ENCODE measurements around the gene FBXW7.

FBXW7 gene

GRCh38 chr4:152422817-152423320 lies 113.0 kb downstream of the FBXW7 start:
- TF ChIP-seq MAX (IDR thresholded peaks at IDR 0.05) (no peak), CEBPB (IDR thresholded peaks at IDR 0.05) (no peak), NFIC (IDR thresholded peaks at IDR 0.05) (no peak)

- TF ChIP-seq TAF1 (IDR thresholded peaks at IDR 0.05; ENCODE audit: low read depth), result no peak
- TF ChIP-seq NFIC (IDR thresholded peaks at IDR 0.05), result no peak
- TF ChIP-seq MAX (IDR thresholded peaks at IDR 0.05), result no peak
- TF ChIP-seq CREB1 (IDR thresholded peaks at IDR 0.05; ENCODE audit: low read depth), result no peak
- no peak for TF ChIP-seq RAD21 (IDR thresholded peaks at IDR 0.05; ENCODE audit: low read depth)
- no peak for TF ChIP-seq USF1 (IDR thresholded peaks at IDR 0.05)
- no peak for TF ChIP-seq TEAD4 (IDR thresholded peaks at IDR 0.05)
- no peak for TF ChIP-seq FOXM1 (IDR thresholded peaks at IDR 0.05; ENCODE audit: borderline replicate concordance, low read depth)
- no peak for TF ChIP-seq ZBTB7A (IDR thresholded peaks at IDR 0.05; ENCODE audit: low read depth)
- TF ChIP-seq CEBPB (IDR thresholded peaks at IDR 0.05), result no peak
- no peak for TF ChIP-seq EGR1 (IDR thresholded peaks at IDR 0.05)
- TF ChIP-seq TCF12 (IDR thresholded peaks at IDR 0.05; ENCODE audit: low read depth), result no peak
- TF ChIP-seq EP300 (IDR thresholded peaks at IDR 0.05; ENCODE audit: borderline replicate concordance), result no peak
- TF ChIP-seq YY1 (IDR thresholded peaks at IDR 0.05; ENCODE audit: low read depth), result no peak
- no peak for TF ChIP-seq REST (IDR thresholded peaks at IDR 0.05; ENCODE audit: low read depth)
These were observed 114.3 kb downstream of the FBXW7 start for GRCh38 chr4:152421576-152421975.

GRCh38 chr4:152419809-152420208 lies 116.1 kb downstream of the FBXW7 start:
- TF ChIP-seq EGR1 (IDR thresholded peaks at IDR 0.05) (no peak), EP300 (IDR thresholded peaks at IDR 0.05; ENCODE audit: borderline replicate concordance) (no peak), FOXM1 (IDR thresholded peaks at IDR 0.05; ENCODE audit: borderline replicate concordance, low read depth) (no peak), NFIC (IDR thresholded peaks at IDR 0.05) (no peak), USF1 (IDR thresholded peaks at IDR 0.05) (no peak), CREB1 (IDR thresholded peaks at IDR 0.05; ENCODE audit: low read depth) (no peak), YY1 (IDR thresholded peaks at IDR 0.05; ENCODE audit: low read depth) (no peak), CEBPB (IDR thresholded peaks at IDR 0.05) (no peak), RAD21 (IDR thresholded peaks at IDR 0.05; ENCODE audit: low read depth) (no peak), TCF12 (IDR thresholded peaks at IDR 0.05; ENCODE audit: low read depth) (no peak), ZBTB7A (IDR thresholded peaks at IDR 0.05; ENCODE audit: low read depth) (no peak), REST (IDR thresholded peaks at IDR 0.05; ENCODE audit: low read depth) (no peak), TAF1 (IDR thresholded peaks at IDR 0.05; ENCODE audit: low read depth) (no peak), TEAD4 (IDR thresholded peaks at IDR 0.05) (no peak), MAX (IDR thresholded peaks at IDR 0.05) (no peak)

GRCh38 chr4:152417673-152418072 lies 118.2 kb downstream of the FBXW7 start:
- TF ChIP-seq TCF12 (IDR thresholded peaks at IDR 0.05; ENCODE audit: low read depth) (no peak), RAD21 (IDR thresholded peaks at IDR 0.05; ENCODE audit: low read depth) (no peak), TAF1 (IDR thresholded peaks at IDR 0.05; ENCODE audit: low read depth) (no peak), EGR1 (IDR thresholded peaks at IDR 0.05) (no peak), USF1 (IDR thresholded peaks at IDR 0.05) (no peak), CREB1 (IDR thresholded peaks at IDR 0.05; ENCODE audit: low read depth) (no peak), NFIC (IDR thresholded peaks at IDR 0.05) (no peak), YY1 (IDR thresholded peaks at IDR 0.05; ENCODE audit: low read depth) (no peak), TEAD4 (IDR thresholded peaks at IDR 0.05) (no peak), REST (IDR thresholded peaks at IDR 0.05; ENCODE audit: low read depth) (no peak), ZBTB7A (IDR thresholded peaks at IDR 0.05; ENCODE audit: low read depth) (no peak), MAX (IDR thresholded peaks at IDR 0.05) (no peak), FOXM1 (IDR thresholded peaks at IDR 0.05; ENCODE audit: borderline replicate concordance, low read depth) (no peak), EP300 (IDR thresholded peaks at IDR 0.05; ENCODE audit: borderline replicate concordance) (no peak), CEBPB (IDR thresholded peaks at IDR 0.05) (no peak)
